T-helper 1 cell treated with Interleukin-12 subunit alpha and Interleukin-12 subunit beta and Interleukin-4 antibody, amounts not matched to agents 30 μg/mL and 1 μg/mL, for 36 hours (primary cell): ENCODE measurements around the gene AWAT1.
"Not testable (repeated sequence)": the region's sequence is repeated elsewhere in the genome, so short reads cannot be mapped to it uniquely, and the experiment has no call there.

Source experiments
- H3K27ac Mint-ChIP-seq: one replicate; pipeline ENCODE4 v1.8.0; 2021; ENCODE audit warnings: mild to moderate bottlenecking, mixed read lengths
- H3K27me3 Mint-ChIP-seq: one replicate; pipeline ENCODE4 v1.8.0; 2021; ENCODE audit warnings: low read depth, mixed read lengths
- H3K36me3 Mint-ChIP-seq: one replicate; pipeline ENCODE4 v1.8.0; 2021; ENCODE audit warnings: low read depth, mixed read lengths
- H3K4me1 Mint-ChIP-seq: one replicate; pipeline ENCODE4 v1.8.0; 2021; ENCODE audit warnings: low read depth, mixed read lengths
- H3K4me3 Mint-ChIP-seq: one replicate; pipeline ENCODE4 v1.8.0; 2021; ENCODE audit warnings: mild to moderate bottlenecking, moderate library complexity, mixed read lengths
- H3K9me3 Mint-ChIP-seq: one replicate; pipeline ENCODE4 v1.8.0; 2021; ENCODE audit warnings: mixed read lengths

The AWAT1 gene

GRCh38 chrX:70234355-70234754, at the start of gene AWAT1:
Gene AWAT1 (plus strand): TSS chrX:70234655. CDS start chrX:70234696, 41 bp downstream.
- H3K27ac Mint-ChIP-seq = no peak within 1 kb of the TSS
- H3K27me3 Mint-ChIP-seq = no peaks in the 10 kb centered on the region
- no peaks in the 10 kb centered on the region for H3K9me3 Mint-ChIP-seq
- no peak within 1 kb of the TSS for H3K4me3 Mint-ChIP-seq
- H3K36me3 Mint-ChIP-seq = no peaks in the 10 kb centered on the region
- H3K4me1 Mint-ChIP-seq = peaks cover 7% of the 10 kb centered on the region

- peaks cover 1% of the 10 kb centered on the region for H3K36me3 Mint-ChIP-seq
- no peak overlapping the region for H3K27ac Mint-ChIP-seq
- peaks cover 8% of the 10 kb centered on the region for H3K9me3 Mint-ChIP-seq
- H3K27me3 Mint-ChIP-seq = peaks cover 8% of the 10 kb centered on the region
- H3K4me3 Mint-ChIP-seq = no peak overlapping the region
- H3K4me1 Mint-ChIP-seq = no peaks in the 10 kb centered on the region
These were observed 44.2 kb upstream of the AWAT1 start for GRCh38 chrX:70190225-70190624.

GRCh38 chrX:70196961-70197720, 37.3 kb upstream of the AWAT1 start:
- Mint-ChIP-seq H3K36me3 (no peaks in the 10 kb centered on the region), H3K9me3 (no peaks in the 10 kb centered on the region), H3K27me3 (peaks cover 10% of the 10 kb centered on the region), H3K27ac (no peak overlapping the region), H3K4me1 (peaks cover 7% of the 10 kb centered on the region), H3K4me3 (no peak overlapping the region)

- Mint-ChIP-seq H3K4me3 (no peak overlapping the region), H3K27me3 (peaks cover 5% of the 10 kb centered on the region), H3K9me3 (no peaks in the 10 kb centered on the region), H3K27ac (no peak overlapping the region), H3K36me3 (no peaks in the 10 kb centered on the region), H3K4me1 (peaks cover 7% of the 10 kb centered on the region)
These were observed 32.7 kb upstream of the AWAT1 start for GRCh38 chrX:70201732-70202131.

GRCh38 chrX:70208479-70208878, 26.0 kb upstream of the AWAT1 start:
- H3K4me3 Mint-ChIP-seq = no peak overlapping the region
- H3K27me3 Mint-ChIP-seq = no peaks in the 10 kb centered on the region
- no peak overlapping the region for H3K27ac Mint-ChIP-seq
- no peaks in the 10 kb centered on the region for H3K36me3 Mint-ChIP-seq
- H3K9me3 Mint-ChIP-seq = peaks cover 3% of the 10 kb centered on the region
- no peaks in the 10 kb centered on the region for H3K4me1 Mint-ChIP-seq

- H3K4me1 Mint-ChIP-seq = not testable (repeated sequence)
These were observed 24.9 kb upstream of the AWAT1 start for GRCh38 chrX:70209570-70209969.

GRCh38 chrX:70219938-70220764, 14.3 kb upstream of the AWAT1 start:
- no peak overlapping the region for H3K27ac Mint-ChIP-seq
- no peaks in the 10 kb centered on the region for H3K27me3 Mint-ChIP-seq
- no peak overlapping the region for H3K4me3 Mint-ChIP-seq
- no peaks in the 10 kb centered on the region for H3K4me1 Mint-ChIP-seq
- H3K9me3 Mint-ChIP-seq = no peaks in the 10 kb centered on the region
- no peaks in the 10 kb centered on the region for H3K36me3 Mint-ChIP-seq

More at GRCh38 chrX:70209570-70209969, 24.9 kb upstream of the AWAT1 start:
- H3K9me3 Mint-ChIP-seq, H3K4me3 Mint-ChIP-seq, H3K36me3 Mint-ChIP-seq, H3K27me3 Mint-ChIP-seq, H3K27ac Mint-ChIP-seq: not testable (repeated sequence)

- Mint-ChIP-seq H3K36me3 (no peaks in the 10 kb centered on the region), H3K27ac (no peak overlapping the region), H3K9me3 (no peaks in the 10 kb centered on the region), H3K27me3 (no peaks in the 10 kb centered on the region), H3K4me3 (no peak overlapping the region), H3K4me1 (no peaks in the 10 kb centered on the region)
These were observed 8.4 kb upstream of the AWAT1 start for GRCh38 chrX:70226048-70226447.

- Mint-ChIP-seq H3K27me3 (no peaks in the 10 kb centered on the region), H3K4me3 (no peak overlapping the region), H3K27ac (no peak overlapping the region), H3K9me3 (no peaks in the 10 kb centered on the region), H3K4me1 (peaks cover 2% of the 10 kb centered on the region), H3K36me3 (no peaks in the 10 kb centered on the region)
These were observed 7.8 kb upstream of the AWAT1 start for GRCh38 chrX:70226687-70227086.

GRCh38 chrX:70231666-70232065, 2.8 kb upstream of the AWAT1 start:
- Mint-ChIP-seq H3K27ac (no peak overlapping the region), H3K4me3 (no peak overlapping the region), H3K36me3 (no peaks in the 10 kb centered on the region), H3K4me1 (peaks cover 7% of the 10 kb centered on the region), H3K9me3 (no peaks in the 10 kb centered on the region), H3K27me3 (no peaks in the 10 kb centered on the region)

GRCh38 chrX:70240751-70241150, 6.3 kb downstream of the AWAT1 start:
- Mint-ChIP-seq H3K27ac (no peak overlapping the region), H3K36me3 (no peaks in the 10 kb centered on the region), H3K9me3 (no peaks in the 10 kb centered on the region), H3K27me3 (no peaks in the 10 kb centered on the region), H3K4me3 (no peak overlapping the region), H3K4me1 (no peaks in the 10 kb centered on the region)

- Mint-ChIP-seq H3K4me3 (no peak overlapping the region), H3K27ac (no peak overlapping the region), H3K36me3 (no peaks in the 10 kb centered on the region), H3K9me3 (no peaks in the 10 kb centered on the region), H3K27me3 (no peaks in the 10 kb centered on the region), H3K4me1 (no peaks in the 10 kb centered on the region)
These were observed 7.0 kb downstream of the AWAT1 start for GRCh38 chrX:70241501-70241900.

GRCh38 chrX:70243601-70244000, 9.1 kb downstream of the AWAT1 start:
- not testable (repeated sequence) for H3K4me3 Mint-ChIP-seq, H3K27ac Mint-ChIP-seq, H3K9me3 Mint-ChIP-seq, H3K36me3 Mint-ChIP-seq, H3K4me1 Mint-ChIP-seq, H3K27me3 Mint-ChIP-seq

- no peak overlapping the region for H3K4me3 Mint-ChIP-seq
- H3K36me3 Mint-ChIP-seq = no peaks in the 10 kb centered on the region
- no peak overlapping the region for H3K27ac Mint-ChIP-seq
- H3K27me3 Mint-ChIP-seq = no peaks in the 10 kb centered on the region
- H3K9me3 Mint-ChIP-seq = no peaks in the 10 kb centered on the region
- H3K4me1 Mint-ChIP-seq = no peaks in the 10 kb centered on the region
These were observed 10.4 kb downstream of the AWAT1 start for GRCh38 chrX:70244881-70245280.

- Mint-ChIP-seq H3K27me3 (no peaks in the 10 kb centered on the region), H3K4me1 (no peaks in the 10 kb centered on the region), H3K27ac (no peak overlapping the region), H3K9me3 (no peaks in the 10 kb centered on the region), H3K4me3 (no peak overlapping the region), H3K36me3 (no peaks in the 10 kb centered on the region)
These were observed 12.8 kb downstream of the AWAT1 start for GRCh38 chrX:70247252-70247651.
